Head of caudate nucleus (tissue), 42 donors: ENCODE results near the gene HLA-G.
"Not testable (repeated sequence)": the region's sequence is repeated elsewhere in the genome, so short reads cannot be mapped to it uniquely, and the experiment has no call there.

Experiments used
- DNase-seq, 42 donors: peaks; one replicate each; pipeline versions ENCODE4 v3.0.0 to v3.0.0-alpha.2; 2020 to 2021; ENCODE audit warnings: mixed read lengths in 7 of 42
- intact Hi-C: fragments of 100-400 bp; cut with DNase I; formaldehyde crosslinking; loops from one replicate; pipeline ENCODE4 v1.15.0; 2022

HLA-G gene

GRCh38 chr6:29827579-29828470 lies at the start of gene HLA-G:
TSS of gene HLA-G (plus strand) at chr6:29827825. CDS start at chr6:29827845, 20 bp downstream.
- intact Hi-C loops = no loop called here
- DNase-seq = no peak

GRCh38 chr6:29780019-29780698 lies 47.5 kb upstream of the HLA-G start:
- intact Hi-C loops, DNase-seq: not testable (repeated sequence)

GRCh38 chr6:29789176-29789575 lies 38.4 kb upstream of the HLA-G start:
- DNase-seq = no peak
- intact Hi-C loops = no loop called here

- no peak for DNase-seq
- intact Hi-C loops = no loop called here
These were observed 37.0 kb upstream of the HLA-G start for GRCh38 chr6:29790626-29791025.

- intact Hi-C loops = no loop called here
- no peak for DNase-seq
These were observed 36.5 kb upstream of the HLA-G start for GRCh38 chr6:29791162-29791561.

GRCh38 chr6:29791786-29792122 lies 35.9 kb upstream of the HLA-G start:
- peak in 3 of 42 donors; percentile 1 to 12 (median 8) for DNase-seq
- intact Hi-C loops = no loop called here

- intact Hi-C loops = no loop called here
- DNase-seq = peak; percentile 27 to 87 (median 72)
These were observed 35.2 kb upstream of the HLA-G start for GRCh38 chr6:29792123-29793035.

GRCh38 chr6:29793036-29793356 lies 34.6 kb upstream of the HLA-G start:
- intact Hi-C loops = no loop called here
- DNase-seq = no peak

- intact Hi-C loops = no loop called here
These were observed 33.8 kb upstream of the HLA-G start for GRCh38 chr6:29793796-29794195.

GRCh38 chr6:29796026-29796425 lies 31.6 kb upstream of the HLA-G start:
- no peak for DNase-seq
- intact Hi-C loops = no loop called here

More at GRCh38 chr6:29793796-29794195, 33.8 kb upstream of the HLA-G start:
- DNase-seq = no peak

GRCh38 chr6:29797135-29797534 lies 30.5 kb upstream of the HLA-G start:
- intact Hi-C loops = no loop called here
- DNase-seq = no peak

- intact Hi-C loops = no loop called here
- no peak for DNase-seq
These were observed 29.7 kb upstream of the HLA-G start for GRCh38 chr6:29797966-29798365.

GRCh38 chr6:29800254-29800653 lies 27.4 kb upstream of the HLA-G start:
- intact Hi-C loops = no loop called here
- no peak for DNase-seq

GRCh38 chr6:29806387-29806786 lies 21.2 kb upstream of the HLA-G start:
- intact Hi-C loops = no loop called here
- DNase-seq = no peak

GRCh38 chr6:29809249-29809648 lies 18.4 kb upstream of the HLA-G start:
- DNase-seq = no peak
- intact Hi-C loops = no loop called here

GRCh38 chr6:29810371-29810770 lies 17.3 kb upstream of the HLA-G start:
- intact Hi-C loops = no loop called here
- DNase-seq = no peak

GRCh38 chr6:29811377-29811776 lies 16.2 kb upstream of the HLA-G start:
- no peak for DNase-seq
- intact Hi-C loops = no loop called here

- intact Hi-C loops = no loop called here
- no peak for DNase-seq
These were observed 14.6 kb upstream of the HLA-G start for GRCh38 chr6:29813066-29813465.

- DNase-seq = no peak
- intact Hi-C loops = no loop called here
These were observed 13.8 kb upstream of the HLA-G start for GRCh38 chr6:29813809-29814208.
